K562 (cell line): ENCODE data around the gene RNASEH2A. TPM values are rescaled to one million over a fixed set of nuclear protein-coding genes. Genes with fewer than 3 reads are reported as not detected.

Experiments
- ATF1 ChIP-seq, 2 experiments: fragments of 450-650 bp in 1 of 2; IDR thresholded peaks; 2 replicates each; pipeline ENCODE4 v1.6.1; 2016; ENCODE audit warnings: missing compliant biosample characterization in 1 of 2, missing genetic modification characterization in 1 of 2
- ATF3 ChIP-seq, 2 experiments: fragments of 450-650 bp in 1 of 2; sonication (generic) in 1 of 2; formaldehyde crosslinking in 1 of 2; IDR thresholded peaks in 1 of 2; conservative IDR thresholded peaks in 1 of 2; 2 replicates each; pipeline versions ENCODE4 v1.6.1 to v1.8.1; 2016 to 2023; ENCODE audit warnings: mild to moderate bottlenecking in 2 of 2, moderate library complexity in 2 of 2, inconsistent platforms in 1 of 2, missing genetic modification reagents in 1 of 2
- ATF7 ChIP-seq: fragments of 450-650 bp; IDR thresholded peaks from 2 replicates; pipeline ENCODE4 v1.7.1; 2014; ENCODE audit warnings: mild to moderate bottlenecking, moderate library complexity
- DEAF1 ChIP-seq: fragments of 450-650 bp; formaldehyde crosslinking; IDR thresholded peaks from 2 replicates; pipeline ENCODE4 v1.4.0; 2020; ENCODE audit warnings: mild to moderate bottlenecking, moderate library complexity
- EWSR1 ChIP-seq: fragments of 450-650 bp; IDR thresholded peaks from 2 replicates; pipeline ENCODE4 v1.6.1; 2018; ENCODE audit warnings: borderline replicate concordance, mild to moderate bottlenecking, low read depth, moderate library complexity; ENCODE audit not compliant: partially characterized antibody
- HDAC8 ChIP-seq: fragments of 450-650 bp; IDR thresholded peaks from 2 replicates; pipeline ENCODE4 v1.6.1; 2016; ENCODE audit warnings: mild to moderate bottlenecking, missing genetic modification characterization, moderate library complexity, missing compliant biosample characterization
- MEIS2 ChIP-seq: fragments of 450-650 bp; IDR thresholded peaks from 2 replicates; pipeline ENCODE4 v1.6.1; 2014; ENCODE audit warnings: mild to moderate bottlenecking; ENCODE audit not compliant: partially characterized antibody
- MXI1 ChIP-seq: IDR thresholded peaks from 2 replicates; pipeline ENCODE4 v1.6.1; 2011; ENCODE audit warnings: low read depth, mild to moderate bottlenecking, improper control_type of control experiment, low read length
- NCOA1 ChIP-seq: fragments of 450-650 bp; IDR thresholded peaks from 2 replicates; pipeline ENCODE4 v1.6.1; 2016; ENCODE audit warnings: low read depth
- PCBP1 ChIP-seq: fragments of 200-400 bp; formaldehyde crosslinking; IDR thresholded peaks from 2 replicates; pipeline ENCODE4 v1.6.1; 2018; ENCODE audit warnings: mild to moderate bottlenecking, low read depth, low read length; ENCODE audit not compliant: poor library complexity, severe bottlenecking
- PREB ChIP-seq: sonication (generic); formaldehyde crosslinking; IDR thresholded peaks from 2 replicates; pipeline ENCODE4 v1.8.1; 2023; ENCODE audit warnings: mild to moderate bottlenecking, missing genetic modification reagents
- SNRNP70 ChIP-seq: fragments of 200-400 bp; formaldehyde crosslinking; optimal IDR thresholded peaks from 2 replicates; pipeline ENCODE3; 2017; ENCODE audit warnings: low read depth, low read length
- TFAP4 ChIP-seq: sonication (generic); formaldehyde crosslinking; IDR thresholded peaks from 2 replicates; pipeline ENCODE4 v1.8.0; 2022; ENCODE audit warnings: missing genetic modification reagents, mild to moderate bottlenecking, moderate library complexity, borderline replicate concordance
- VEZF1 ChIP-seq: fragments of 200-800 bp; sonication (Bioruptor generic); IDR thresholded peaks from 2 replicates; pipeline ENCODE4 v1.6.1; 2017; ENCODE audit warnings: missing genetic modification characterization, missing compliant biosample characterization
- ZNF347 ChIP-seq: fragments of 450-650 bp; formaldehyde crosslinking; IDR thresholded peaks from 2 replicates; pipeline ENCODE4 v1.4.0; 2020; ENCODE audit warnings: low read depth, mild to moderate bottlenecking, moderate library complexity
- ZNF395 ChIP-seq: fragments of 200-800 bp; sonication (Bioruptor generic); IDR thresholded peaks from 2 replicates; pipeline ENCODE4 v1.6.1; 2017; ENCODE audit warnings: missing genetic modification characterization, missing compliant biosample characterization
- ZNF507 ChIP-seq: conservative IDR thresholded peaks from 2 replicates; pipeline ENCODE4 v1.6.1; 2017; ENCODE audit warnings: missing genetic modification characterization, missing compliant biosample characterization
- ZNF77 ChIP-seq: fragments of 250-450 bp; sonication (Bioruptor Pico); IDR thresholded peaks from 2 replicates; pipeline ENCODE4 v1.5.0; 2020
- polyA plus RNA-seq, 8 experiments: library from polyadenylated mRNA; depleted of rRNA in 4 of 8; stranded (reverse) in 5 of 8; unstranded in 3 of 8; fragments of >200 nt; fragmentation: Nextera tagmentation in 2 of 8; fragmentation: Illumina TruSeq in 1 of 8; extraction: Ambion mirVana in 2 of 8; extraction: Trizol in 1 of 8; gene quantifications; 2 replicates each; pipeline versions ENCODE4 v1.2.1 to v1.2.3, GENCODE V29; 2011 to 2014; ENCODE audit warnings: inconsistent platforms in 1 of 8, missing spikeins in 1 of 8
- total RNA-seq, 7 experiments: library from RNA; depleted of rRNA in 6 of 7; stranded (reverse); fragments of >200 nt in 6 of 7; fragmentation: Illumina TruSeq in 2 of 7; extraction: Trizol in 2 of 7; gene quantifications; 2 replicates each; pipeline versions ENCODE4 v1.2.1 to v1.2.3, GENCODE V29; 2011 to 2021; ENCODE audit warnings: low replicate concordance in 1 of 7

RNASEH2A gene
- total and polyA plus RNA-seq, 9 of the 15 experiments (the other 6 are each of a cell fraction or from before 2014, with no cell fraction given), result 22.3 to 78.0 (median 61.7) TPM

GRCh38 chr19:12757544-12758274 lies 48.7 kb upstream of the RNASEH2A start (continued):
- TF ChIP-seq EWSR1 (no peak), PCBP1 (peak; percentile 45), ZNF77 (no peak), ZNF395 (CRISPR knock-in tag) (no peak), MEIS2 (no peak), ZNF507 (no peak), HDAC8 (tag) (no peak), DEAF1 (no peak), VEZF1 (CRISPR knock-in tag) (no peak), PREB (CRISPR knock-in tag) (no peak), ATF3 (IDR thresholded peaks at IDR 0.05) (no peak), ATF3 (CRISPR knock-in tag; conservative IDR thresholded peaks at IDR 0.05) (no peak), ATF7 (peak; percentile 42; the same call in 1 of the 2 replicates), MXI1 (no peak; the same call in 1 of the 2 replicates), ZNF347 (CRISPR knock-in tag) (no peak), ATF1 (CRISPR knock-in tag; IDR thresholded peaks at IDR 0.05) (no peak), ATF1 (tag; IDR thresholded peaks at IDR 0.05) (peak; percentile 24; the same call in 1 of the 2 replicates), NCOA1 (no peak), SNRNP70 (no peak), TFAP4 (CRISPR knock-in tag) (peak; percentile 96)
